Measurements from ENCODE around the gene FRMD7. TPM values are rescaled to one million over a fixed set of nuclear protein-coding genes. Genes with fewer than 3 reads are reported as not detected.
"Not testable (repeated sequence)": the region's sequence is repeated elsewhere in the genome, so short reads cannot be mapped to it uniquely, and the experiment has no call there.

FRMD7 gene
- total RNA-seq (2014; rRNA removed; shearing (Covaris generic)) = not detected in 2 replicates
- polyA plus RNA-seq (2014; cell fraction: nucleus; rRNA removed) = 0.04 TPM in 1 of 2 replicates, not detected in the other

GRCh38 chrX:132127743-132128142, at the start of gene FRMD7:
FRMD7 (minus strand) TSS chrX:132128020; CDS start chrX:132127844, 176 bp downstream.
- no peak for DNase-seq (ENCODE audit: extremely low read depth, low read depth)

- DNase-seq (ENCODE audit: extremely low read depth, low read depth) = no peak
Measured at GRCh38 chrX:132173647-132174046, 45.8 kb upstream of the FRMD7 start.

GRCh38 chrX:132171881-132172280, 44.1 kb upstream of the FRMD7 start:
- DNase-seq (ENCODE audit: extremely low read depth, low read depth) = no peak

GRCh38 chrX:132171478-132171877, 43.7 kb upstream of the FRMD7 start:
- peak; percentile 1 for DNase-seq (ENCODE audit: extremely low read depth, low read depth)

GRCh38 chrX:132169554-132169953, 41.7 kb upstream of the FRMD7 start:
- DNase-seq (ENCODE audit: extremely low read depth, low read depth) = no peak

- no peak for DNase-seq (ENCODE audit: extremely low read depth, low read depth)
Measured at GRCh38 chrX:132165651-132166050, 37.8 kb upstream of the FRMD7 start.

GRCh38 chrX:132165005-132165404, 37.2 kb upstream of the FRMD7 start:
- DNase-seq (ENCODE audit: extremely low read depth, low read depth) = no peak

- DNase-seq (ENCODE audit: extremely low read depth, low read depth) = not testable (repeated sequence)
Measured at GRCh38 chrX:132163094-132163493, 35.3 kb upstream of the FRMD7 start.

- DNase-seq (ENCODE audit: extremely low read depth, low read depth) = no peak
Measured at GRCh38 chrX:132153166-132153565, 25.3 kb upstream of the FRMD7 start.

GRCh38 chrX:132146456-132146855, 18.6 kb upstream of the FRMD7 start:
- no peak for DNase-seq (ENCODE audit: extremely low read depth, low read depth)

GRCh38 chrX:132144061-132144460, 16.2 kb upstream of the FRMD7 start:
- no peak for DNase-seq (ENCODE audit: extremely low read depth, low read depth)

GRCh38 chrX:132125906-132126305, 1.9 kb downstream of the FRMD7 start:
- DNase-seq (ENCODE audit: extremely low read depth, low read depth) = no peak

GRCh38 chrX:132120913-132121312, 6.9 kb downstream of the FRMD7 start:
- DNase-seq (ENCODE audit: extremely low read depth, low read depth) = no peak

GRCh38 chrX:132119821-132120515, 7.9 kb downstream of the FRMD7 start:
- DNase-seq (ENCODE audit: extremely low read depth, low read depth) = no peak

GRCh38 chrX:132119283-132119682, 8.5 kb downstream of the FRMD7 start:
- no peak for DNase-seq (ENCODE audit: extremely low read depth, low read depth)

- no peak for DNase-seq (ENCODE audit: extremely low read depth, low read depth)
Measured at GRCh38 chrX:132118358-132118757, 9.5 kb downstream of the FRMD7 start.

GRCh38 chrX:132115792-132116191, 12.0 kb downstream of the FRMD7 start:
- DNase-seq (ENCODE audit: extremely low read depth, low read depth) = no peak

GRCh38 chrX:132114607-132115006, 13.2 kb downstream of the FRMD7 start:
- no peak for DNase-seq (ENCODE audit: extremely low read depth, low read depth)

GRCh38 chrX:132107291-132107690, 20.5 kb downstream of the FRMD7 start:
- no peak for DNase-seq (ENCODE audit: extremely low read depth, low read depth)

- DNase-seq (ENCODE audit: extremely low read depth, low read depth) = no peak
Measured at GRCh38 chrX:132101799-132102198, 26.0 kb downstream of the FRMD7 start.

GRCh38 chrX:132101206-132101605, 26.6 kb downstream of the FRMD7 start:
- no peak for DNase-seq (ENCODE audit: extremely low read depth, low read depth)

GRCh38 chrX:132098704-132099103, 29.1 kb downstream of the FRMD7 start:
- DNase-seq (ENCODE audit: extremely low read depth, low read depth) = not testable (repeated sequence)

- DNase-seq (ENCODE audit: extremely low read depth, low read depth) = no peak
Measured at GRCh38 chrX:132094164-132094563, 33.7 kb downstream of the FRMD7 start.
